HG03060 (cell line): ENCODE measurements around the gene RAMP1.
"Not testable (repeated sequence)": the region's sequence is repeated elsewhere in the genome, so short reads cannot be mapped to it uniquely, and the experiment has no call there.

Source experiments
- ATAC-seq: cut with Tn5 transposase; IDR thresholded peaks from one replicate; pipeline ENCODE4 v1.9.1; 2021; ENCODE audit warnings: low read depth, moderate number of reproducible peaks; ENCODE audit not compliant: unreplicated experiment

The RAMP1 gene

DNA sequence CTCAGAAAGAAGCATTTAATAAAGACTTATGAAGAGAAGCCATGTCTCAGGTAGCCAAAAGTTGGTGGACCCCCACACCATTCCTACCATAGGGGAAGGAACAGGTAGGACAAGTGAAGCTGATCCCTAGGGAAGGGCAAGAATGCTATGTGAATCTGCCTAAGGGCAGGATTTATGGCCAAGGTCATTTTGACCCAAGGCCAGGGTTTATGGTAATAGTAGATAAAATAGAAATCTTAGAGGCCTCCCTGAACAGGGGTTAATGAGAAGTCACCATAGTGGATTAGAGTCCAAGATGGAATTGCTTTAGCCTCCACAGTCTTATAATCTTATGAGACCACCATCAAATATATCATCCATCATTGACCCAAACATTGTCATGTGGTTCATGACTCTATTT lies 81.4 kb downstream of the RAMP1 start:
- no peak for ATAC-seq

DNA sequence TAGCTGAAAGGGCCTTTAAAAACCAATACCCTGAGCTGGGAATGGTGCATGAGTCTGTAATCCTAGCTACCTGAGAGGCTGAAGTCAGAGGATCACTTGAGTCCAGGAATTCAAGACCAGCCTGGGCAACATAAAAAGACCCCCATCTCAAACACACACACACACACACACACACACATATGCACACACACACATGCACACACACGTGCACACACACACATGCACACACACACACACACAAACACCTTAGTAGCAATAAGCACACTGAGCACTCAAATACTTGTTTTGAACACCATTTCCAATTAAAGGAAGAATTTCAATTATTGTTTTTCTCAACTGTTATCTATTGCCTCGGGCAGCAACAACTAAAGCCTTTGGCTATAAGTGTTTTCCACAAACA lies 81.8 kb downstream of the RAMP1 start:
- ATAC-seq = no peak

DNA sequence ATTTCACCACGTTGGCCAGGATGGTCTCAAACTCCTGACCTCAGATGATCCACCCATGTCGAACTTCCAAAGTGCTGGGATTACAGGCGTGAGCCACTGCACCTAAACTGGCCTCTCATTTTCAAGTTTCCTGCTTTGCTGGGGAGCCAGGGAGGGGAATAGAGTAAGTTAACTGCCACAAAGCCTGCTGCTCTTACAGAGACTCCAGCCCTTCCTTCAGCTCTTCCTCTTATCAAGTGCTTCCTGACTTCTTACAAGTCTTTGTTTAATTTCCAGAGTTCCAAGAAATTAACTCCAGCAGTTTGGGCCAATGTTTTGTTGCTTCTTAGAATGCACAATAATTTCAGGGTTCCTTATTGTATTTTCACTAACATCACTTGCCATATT lies 83.1 kb downstream of the RAMP1 start:
- ATAC-seq = no peak

DNA sequence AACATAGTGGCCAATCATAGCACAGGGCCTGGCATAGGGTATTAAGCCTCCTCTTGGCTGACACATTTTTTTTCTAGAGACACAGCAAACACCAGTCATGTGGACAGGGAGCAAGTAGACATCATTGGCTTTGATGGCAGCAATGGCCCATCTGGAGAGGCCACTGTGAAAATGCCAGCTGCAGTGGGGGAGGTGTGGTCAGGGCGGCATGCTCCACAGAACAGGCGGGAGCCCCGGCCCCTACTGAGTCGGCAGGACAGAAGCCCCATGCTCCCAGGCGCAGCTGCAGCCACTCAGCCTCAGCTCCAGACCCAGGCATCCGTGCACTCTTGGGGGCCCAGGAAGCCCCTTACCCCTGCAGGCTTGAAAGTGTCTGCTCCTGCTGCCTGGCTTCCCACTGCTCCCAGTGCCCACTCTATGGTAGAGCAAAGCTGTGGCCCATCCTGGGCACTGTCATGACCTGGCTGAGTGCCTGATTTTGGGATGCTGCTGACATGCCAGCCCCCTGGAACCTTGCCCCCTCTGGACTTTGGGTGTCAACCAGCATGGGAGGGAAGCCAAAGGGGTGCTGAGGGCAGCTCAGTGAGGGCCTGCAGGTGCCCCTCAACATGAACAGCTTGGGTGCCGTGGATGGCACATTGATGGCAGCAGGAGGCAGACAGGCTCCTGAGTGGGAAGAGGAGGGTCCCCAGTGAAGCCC lies 84.1 kb downstream of the RAMP1 start:
- no peak for ATAC-seq

DNA sequence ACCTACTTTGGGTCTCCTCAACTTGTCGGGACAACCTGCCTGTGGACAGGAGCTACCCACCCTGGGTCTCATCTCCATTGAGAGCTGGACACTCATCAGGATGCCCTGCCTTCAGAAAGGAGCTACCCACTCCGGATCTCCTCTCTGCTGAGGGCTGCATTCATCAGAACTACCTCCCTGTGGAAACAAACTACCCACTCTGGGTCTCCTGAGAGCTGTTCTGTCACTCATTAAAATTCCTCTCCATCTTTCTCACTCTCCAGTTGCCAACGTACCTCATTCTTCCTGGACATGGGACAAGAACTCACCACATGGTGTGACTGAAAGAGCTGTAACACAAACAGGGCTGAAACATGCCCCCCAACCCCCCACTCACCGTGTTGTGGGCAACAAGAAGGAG lies 84.9 kb downstream of the RAMP1 start:
- no peak for ATAC-seq

- no peak for ATAC-seq
Observed at GRCh38 chr2:237946423-237946822, 87.0 kb downstream of the RAMP1 start.

DNA sequence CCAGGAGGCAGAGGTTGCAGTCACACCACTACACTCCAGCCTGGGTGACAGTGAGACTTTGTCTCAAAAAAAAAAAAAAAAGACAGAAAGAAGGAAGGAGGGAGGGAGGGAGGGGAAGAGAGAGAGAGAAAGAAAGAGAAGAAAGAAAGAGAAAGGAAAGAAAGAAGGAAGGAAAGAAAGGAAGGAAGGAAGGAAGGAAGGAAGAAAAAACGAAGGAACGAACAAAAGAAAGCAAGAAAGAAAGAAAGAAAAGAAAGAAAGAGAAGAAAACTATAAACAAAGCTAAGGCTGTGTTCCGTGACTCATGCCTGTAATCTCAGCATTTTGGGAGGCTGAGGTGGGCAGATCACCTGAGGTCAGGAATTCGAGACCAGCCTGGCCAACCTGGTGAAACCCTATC lies 91.9 kb downstream of the RAMP1 start:
- ATAC-seq = not testable (repeated sequence)

- no peak for ATAC-seq
Observed at GRCh38 chr2:237951878-237952277, 92.5 kb downstream of the RAMP1 start.

DNA sequence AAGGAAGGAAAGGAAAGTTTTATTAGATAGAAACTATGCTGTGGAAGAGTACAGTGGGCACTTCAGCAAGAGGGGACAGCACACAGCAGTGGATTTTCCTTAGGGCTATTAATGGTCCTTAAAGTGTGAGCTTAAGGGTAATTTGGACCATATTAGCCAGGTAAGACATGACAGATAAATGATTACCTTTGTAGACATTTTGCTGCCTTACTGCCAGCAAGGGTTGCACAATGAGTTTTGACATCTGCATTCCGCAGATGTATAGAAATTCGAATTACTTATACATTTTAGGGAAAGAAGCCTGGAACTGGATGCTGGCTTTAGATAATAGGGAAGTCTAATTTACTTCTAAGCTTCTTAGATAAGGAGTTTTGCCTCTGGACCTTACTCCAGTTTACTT lies 93.4 kb downstream of the RAMP1 start:
- no peak for ATAC-seq

GRCh38 chr2:237955640-237956401 lies 96.4 kb downstream of the RAMP1 start:
- no peak for ATAC-seq

GRCh38 chr2:237956402-237956736 lies 96.9 kb downstream of the RAMP1 start:
- no peak for ATAC-seq

DNA sequence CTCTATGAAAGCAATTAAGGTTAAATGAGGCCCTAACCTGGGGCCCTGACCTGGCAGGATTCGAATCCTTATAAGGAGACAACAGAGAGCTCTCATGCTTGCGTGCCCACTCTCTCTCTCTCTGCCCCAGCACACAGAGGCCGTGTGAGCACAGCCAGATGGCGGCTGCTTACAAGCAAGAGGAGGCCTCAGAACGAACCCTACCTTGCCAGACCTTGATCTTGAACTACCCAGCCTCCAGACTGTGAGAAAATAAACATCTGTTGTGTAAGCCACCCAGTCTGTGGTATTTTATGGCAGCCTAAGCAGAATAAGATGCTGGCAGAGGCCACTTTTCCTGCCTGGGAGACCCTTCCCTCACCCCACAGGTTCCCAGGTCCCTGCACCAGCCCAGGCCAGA lies 102.2 kb downstream of the RAMP1 start:
- no peak for ATAC-seq
